H1 (cell line): ENCODE measurements around the gene AKT1S1. TPM values are rescaled to one million over a fixed set of nuclear protein-coding genes. Genes with fewer than 3 reads are reported as not detected.
A peak's percentile ranks its signal among the peaks of the same experiment; 100 is the strongest.

ENCODE experiments used
- CTCF ChIA-PET: fragments of 300-600 bp; sonication (Branson Sonifier 250); formaldehyde crosslinking; loops from one replicate; lab custom pipeline; 2021; ENCODE audit not compliant: partially characterized antibody; lab: Charles Lee
- POLR2A ChIA-PET: fragments of 300-600 bp; sonication (Branson Sonifier 250); formaldehyde crosslinking; loops from one replicate; lab custom pipeline; 2021; ENCODE audit warnings: inconsistent platforms; ENCODE audit not compliant: partially characterized antibody; lab: Charles Lee
- DNase-seq, 2 experiments: peaks; one replicate each; pipeline versions ENCODE4 v3.0.0 to v3.0.0-alpha.2; 2010 to 2022; ENCODE audit warnings: low spot score in 2 of 2, low read depth in 1 of 2, mixed read lengths in 1 of 2
- FAIRE-seq: peaks from 2 replicates; lab custom pipeline; 2011; peaks lifted over from hg19 to GRCh38; lab: Jason Lieb, UNC
- H2AFZ ChIP-seq: 2 replicates; pipeline ENCODE4 v1.8.1; 2012; ENCODE audit warnings: low read length, inconsistent platforms
- H2AK5ac ChIP-seq: 2 replicates; pipeline ENCODE4 v1.6.1; 2013; ENCODE audit warnings: low read depth, low read length
- H2BK120ac ChIP-seq: replicated peaks from 2 replicates; pipeline ENCODE3; 2013; ENCODE audit warnings: low read depth, low read length, inconsistent platforms
- H2BK12ac ChIP-seq: 2 replicates; pipeline ENCODE4 v1.6.1; 2013; ENCODE audit warnings: low read depth, low read length
- H2BK15ac ChIP-seq: 2 replicates; pipeline ENCODE4 v1.6.1; 2013; ENCODE audit warnings: low read length
- H2BK20ac ChIP-seq: 2 replicates; pipeline ENCODE4 v1.6.1; 2013; ENCODE audit warnings: low read length
- H2BK5ac ChIP-seq: 2 replicates; pipeline ENCODE4 v1.6.1; 2013; ENCODE audit warnings: low read depth, low read length
- H3K14ac ChIP-seq: 2 replicates; pipeline ENCODE4 v1.6.1; 2013; ENCODE audit warnings: inconsistent platforms; ENCODE audit not compliant: insufficient read length
- H3K18ac ChIP-seq: 2 replicates; pipeline ENCODE4 v1.6.1; 2013; ENCODE audit warnings: low read length; ENCODE audit errors: extremely low read depth
- H3K23ac ChIP-seq: 2 replicates; pipeline ENCODE4 v1.6.1; 2013; ENCODE audit warnings: inconsistent platforms; ENCODE audit not compliant: insufficient read length
- H3K23me2 ChIP-seq: 2 replicates; pipeline ENCODE4 v1.6.1; 2013; ENCODE audit warnings: low read depth, low read length
- H3K27ac ChIP-seq: 2 replicates; pipeline ENCODE4 v1.6.1; 2011; ENCODE audit warnings: low read depth, low read length, inconsistent platforms
- H3K27me3 ChIP-seq, 4 experiments: replicated peaks in 1 of 4; 1 replicate in 1 of 4; 2 replicates in 3 of 4; pipeline versions ENCODE4 v1.6.1 to v1.8.1; 2011 to 2013; ENCODE audit warnings: low read length in 3 of 4, mild to moderate bottlenecking in 3 of 4, inconsistent platforms in 2 of 4, mixed read lengths in 2 of 4, moderate library complexity in 1 of 4; ENCODE audit not compliant: control insufficient read depth in 3 of 4, insufficient read depth in 3 of 4; ENCODE audit errors: extremely low read depth in 1 of 4
- H3K36me3 ChIP-seq, 4 experiments: 2 replicates each; pipeline versions ENCODE4 v1.6.1 to v1.8.1; 2011 to 2013; ENCODE audit warnings: mild to moderate bottlenecking in 4 of 4, low read length in 3 of 4, moderate library complexity in 2 of 4, control low read depth in 1 of 4, inconsistent platforms in 1 of 4; ENCODE audit not compliant: insufficient read depth in 4 of 4, control insufficient read depth in 2 of 4
- H3K4ac ChIP-seq: replicated peaks from 2 replicates; pipeline ENCODE3; 2013; ENCODE audit warnings: low read length, low read depth, mixed read lengths, inconsistent platforms; ENCODE audit not compliant: insufficient read length
- H3K4me1 ChIP-seq, 4 experiments: replicated peaks in 1 of 4; 1 replicate in 1 of 4; 2 replicates in 3 of 4; pipeline versions ENCODE4 v1.6.1 to v1.8.1; 2011 to 2013; ENCODE audit warnings: low read length in 3 of 4, inconsistent platforms in 2 of 4, mixed read lengths in 1 of 4; ENCODE audit not compliant: insufficient read depth in 4 of 4, control insufficient read depth in 3 of 4
- H3K4me2 ChIP-seq, 2 experiments: 2 replicates each; pipeline versions ENCODE4 v1.6.1 to v1.8.1; 2011 to 2013; ENCODE audit warnings: low read depth in 2 of 2, low read length in 2 of 2, control low read depth in 1 of 2, inconsistent platforms in 1 of 2, mild to moderate bottlenecking in 1 of 2; ENCODE audit not compliant: insufficient read depth in 1 of 2
- H3K4me3 ChIP-seq, 4 experiments: fragments of 200-600, 300-600 bp in 1 of 4; sonication (generic), shearing (Covaris generic), sonication (Bioruptor Twin) in 1 of 4; 2 replicates each; pipeline versions ENCODE4 v1.5.1 to v1.8.1; 2011 to 2016; ENCODE audit warnings: low read length in 4 of 4, low read depth in 3 of 4, control low read depth in 2 of 4, inconsistent platforms in 2 of 4, mild to moderate bottlenecking in 2 of 4, mixed read lengths in 1 of 4, moderate library complexity in 1 of 4; ENCODE audit not compliant: insufficient read depth in 2 of 4; ENCODE audit errors: extremely low read depth in 1 of 4
- H3K56ac ChIP-seq: replicated peaks from 2 replicates; pipeline ENCODE3; 2013; ENCODE audit warnings: low read depth, mild to moderate bottlenecking, mixed read lengths, low read length, inconsistent platforms; ENCODE audit not compliant: insufficient read length
- H3K79me1 ChIP-seq: 2 replicates; pipeline ENCODE4 v1.6.1; 2013; ENCODE audit warnings: low read depth, low read length, control low read depth
- H3K79me2 ChIP-seq, 2 experiments: 2 replicates each; pipeline versions ENCODE4 v1.6.1 to v1.8.1; 2012 to 2013; ENCODE audit warnings: low read length in 2 of 2, mild to moderate bottlenecking in 2 of 2, inconsistent platforms in 1 of 2; ENCODE audit not compliant: insufficient read depth in 2 of 2, control insufficient read depth in 1 of 2
- H3K9ac ChIP-seq, 4 experiments: replicated peaks in 1 of 4; 1 replicate in 1 of 4; 2 replicates in 3 of 4; pipeline versions ENCODE4 v1.6.1 to v1.8.1; 2011 to 2013; ENCODE audit warnings: low read depth in 3 of 4, low read length in 3 of 4, control low read depth in 2 of 4, mild to moderate bottlenecking in 2 of 4, moderate library complexity in 2 of 4, inconsistent platforms in 1 of 4; ENCODE audit errors: extremely low read depth in 1 of 4
- H3K9me3 ChIP-seq, 2 experiments: 2 replicates each; pipeline versions ENCODE4 v1.6.1 to v1.8.1; 2012 to 2013; ENCODE audit warnings: mild to moderate bottlenecking in 2 of 2, moderate library complexity in 2 of 2, control low read depth in 1 of 2, inconsistent platforms in 1 of 2, low read depth in 1 of 2, low read length in 1 of 2, mixed read lengths in 1 of 2; ENCODE audit not compliant: insufficient read depth in 2 of 2
- H4K20me1 ChIP-seq, 2 experiments: replicated peaks in 1 of 2; 2 replicates each; pipeline versions ENCODE3 to v1.8.1; 2011 to 2013; ENCODE audit warnings: inconsistent platforms in 2 of 2, low read length in 2 of 2, mild to moderate bottlenecking in 1 of 2; ENCODE audit not compliant: insufficient read depth in 2 of 2, control insufficient read depth in 1 of 2
- H4K5ac ChIP-seq: 2 replicates; pipeline ENCODE4 v1.6.1; 2013; ENCODE audit warnings: low read length, low read depth, mixed read lengths, inconsistent platforms; ENCODE audit not compliant: insufficient read length
- H4K8ac ChIP-seq: 2 replicates; pipeline ENCODE4 v1.8.0; 2013; ENCODE audit warnings: mild to moderate bottlenecking, moderate library complexity, low read length, inconsistent platforms; ENCODE audit not compliant: insufficient read depth; ENCODE audit errors: extremely low read depth
- H4K91ac ChIP-seq: replicated peaks from 2 replicates; pipeline ENCODE3; 2013; ENCODE audit warnings: low read length, mixed read lengths, inconsistent platforms; ENCODE audit not compliant: insufficient read length
- CHD1 ChIP-seq: IDR thresholded peaks from 2 replicates; pipeline ENCODE4 v1.6.1; 2012; ENCODE audit warnings: low read depth, low read length, improper control_type of control experiment
- JUND ChIP-seq: IDR thresholded peaks from 2 replicates; pipeline ENCODE4 v1.6.1; 2011; ENCODE audit warnings: mild to moderate bottlenecking, improper control_type of control experiment, low read length
- KDM5A ChIP-seq: fragments of 200-600 bp; IDR thresholded peaks from 2 replicates; pipeline ENCODE4 v1.7.1; 2012; ENCODE audit warnings: mild to moderate bottlenecking, low read length, inconsistent platforms, mixed read lengths
- POU5F1 ChIP-seq: IDR thresholded peaks from 2 replicates; pipeline ENCODE4 v1.6.1; 2011; ENCODE audit warnings: low read depth, mild to moderate bottlenecking, low read length, moderate library complexity
- SAP30 ChIP-seq: fragments of 300-600 bp; sonication (generic); IDR thresholded peaks from 2 replicates; pipeline ENCODE4 v1.7.1; 2012; ENCODE audit warnings: low read length, moderate library complexity, mild to moderate bottlenecking, inconsistent platforms; ENCODE audit not compliant: insufficient read depth, insufficient replicate concordance
- SIN3A ChIP-seq, 2 experiments: IDR thresholded peaks in 1 of 2; conservative IDR thresholded peaks in 1 of 2; 2 replicates each; pipeline ENCODE4 v1.6.1; 2011 to 2012; ENCODE audit warnings: low read length in 2 of 2, improper control_type of control experiment in 1 of 2, low read depth in 1 of 2, mild to moderate bottlenecking in 1 of 2
- SUZ12 ChIP-seq: fragments of 200-600 bp; sonication (generic); IDR thresholded peaks from 2 replicates; pipeline ENCODE4 v1.6.1; 2012; ENCODE audit warnings: mild to moderate bottlenecking, inconsistent platforms, low read length, moderate library complexity, mixed read lengths
- WGBS, 2 experiments: shearing (Covaris generic) in 1 of 2; methylation state at CpG; one replicate each; pipeline versions ENCODE4 v1.1.6 to v1.1.7; 2013 to 2015; ENCODE audit warnings: low lambda C conversion rate in 2 of 2, mixed read lengths in 2 of 2, inconsistent platforms in 1 of 2, low coverage in 1 of 2, missing lambda C conversion rate in 1 of 2; ENCODE audit not compliant: insufficient replicate concordance in 2 of 2, insufficient coverage in 1 of 2, insufficient read length in 1 of 2; ENCODE audit errors: extremely low coverage in 1 of 2, missing lambda C conversion rate in 1 of 2; 5-methylcytosine and 5-hydroxymethylcytosine counted together
- polyA plus RNA-seq, 7 experiments: library from polyadenylated mRNA; depleted of rRNA in 3 of 7; stranded (reverse) in 5 of 7; unstranded in 2 of 7; fragments of >200 nt in 5 of 7; fragments of 200-250 nt in 2 of 7; gene quantifications; 1 replicate in 5 of 7; 2 replicates in 1 of 7; 4 replicates in 1 of 7; pipeline versions ENCODE4 v1.2.1 to v1.2.3, GENCODE V29; 2011 to 2013; ENCODE audit warnings: missing spikeins in 2 of 7, mixed read lengths in 2 of 7
- total RNA-seq: library from RNA; stranded (reverse); fragmentation: NEBNext Ultra II Directional; extraction: Animal tissue kit (Norgen Biotek cat#: 25700); gene quantifications from 2 replicates; pipeline ENCODE4 v1.2.1, GENCODE V29; 2021

AKT1S1 gene
- total and polyA plus RNA-seq, 2 of the 8 experiments (the other 6 are each of a cell fraction or from before 2014, with no cell fraction given), result 40.7 to 45.9 TPM

- no peak within 1 kb of the TSS for H3K14ac ChIP-seq
- peak within 1 kb of the TSS; percentile 90 for H4K5ac ChIP-seq
- H2BK20ac ChIP-seq, result no peak within 1 kb of the TSS
- no peak within 1 kb of the TSS; the same call in 1 of the 2 replicates for H2AFZ ChIP-seq
- peak within 1 kb of the TSS; percentile 77 to 93 for H3K4me2 ChIP-seq
- H3K4ac ChIP-seq, result peak within 1 kb of the TSS; percentile 88
- peaks cover 9 to 18% of the 10 kb centered on the region in 2 experiments for H4K20me1 ChIP-seq
- no peak within 1 kb of the TSS for H3K23ac ChIP-seq
- H3K4me3 ChIP-seq, result peak within 1 kb of the TSS; percentile 68 to 96 (median 90)
- H2BK120ac ChIP-seq, result peak within 1 kb of the TSS; percentile 65
- peak within 1 kb of the TSS; percentile 95; the same call in 1 of the 2 replicates for H2BK15ac ChIP-seq
- peaks cover 13 to 22% (median 19%) of the 10 kb centered on the region in 4 experiments for H3K36me3 ChIP-seq
- peaks cover 15% of the 10 kb centered on the region for H3K79me1 ChIP-seq
- peaks cover 15% of the 10 kb centered on the region for H3K23me2 ChIP-seq
- DNase-seq (peak in 1 of 2 experiments; percentile 93), FAIRE-seq (no peak)
- peak within 1 kb of the TSS; percentile 70 for H3K27ac ChIP-seq
- H3K9ac ChIP-seq, result peak within 1 kb of the TSS; percentile 80 to 93 (median 84)
- H4K91ac ChIP-seq, result peak within 1 kb of the TSS; percentile 97
- H3K27me3 ChIP-seq, result no peaks in the 10 kb centered on the region
- ChIA-PET POLR2A (interaction anchor here (0.7 to 12.4 kb wide), 12 partner anchors 10 to 191 kb away, joined by 3 to 247 read pairs (median 5); partner anchors contain the start of genes AKT1S1, ATF5, FUZ and NUP62), CTCF (interaction anchor here (0.6 kb wide), 1 partner anchor 32 kb away, joined by 3 read pairs; no protein-coding TSS in a partner anchor)
- H3K18ac ChIP-seq, result peak within 1 kb of the TSS; percentile 98
- no peaks in the 10 kb centered on the region for H3K9me3 ChIP-seq
- H2BK5ac ChIP-seq, result peak within 1 kb of the TSS; percentile 95
- peak within 1 kb of the TSS; percentile 68; the same call in 1 of the 2 replicates for H2BK12ac ChIP-seq
- peaks cover 0 to 27% of the 10 kb centered on the region in 2 experiments; a peak in 2 of 4 replicates for H3K79me2 ChIP-seq
- peak within 1 kb of the TSS; percentile 97 for H4K8ac ChIP-seq
- peak within 1 kb of the TSS; percentile 93; the same call in 1 of the 2 replicates for H2AK5ac ChIP-seq
- H3K4me1 ChIP-seq, result peaks cover 0 to 15% (median 6%) of the 10 kb centered on the region in 4 experiments; a peak in 5 of 7 replicates
- 1% methylated on average over 45 of the region's 65 CpGs; no CpG with 5 or more reads in 1 of the 2 experiments for WGBS, 2 experiments
- peak within 1 kb of the TSS; percentile 83 for H3K56ac ChIP-seq
- TF ChIP-seq KDM5A (0 out of 2 replicates have a peak, but pooled peaks have one; percentile 38), CHD1 (no peak), JUND (no peak), POU5F1 (no peak), SIN3A (conservative IDR thresholded peaks at IDR 0.05 in 1 of 2, IDR thresholded peaks at IDR 0.05 in 1 of 2; ENCODE audit: low read depth in 1 of 2, low read length in 2 of 2) (peak; percentile 75 to 78; a peak in 2 of 4 replicates), SUZ12 (peak; percentile 29; the same call in 1 of the 2 replicates), SAP30 (no peak)
Observed at GRCh38 chr19:49866933-49867782, 10.0 kb downstream of the AKT1S1 start, which contains the start of gene PNKP. PNKP (minus strand) TSS chr19:49867576; CDS start chr19:49867204, 372 bp downstream.
